Measurements from ENCODE around the gene VAMP5.

DNA sequence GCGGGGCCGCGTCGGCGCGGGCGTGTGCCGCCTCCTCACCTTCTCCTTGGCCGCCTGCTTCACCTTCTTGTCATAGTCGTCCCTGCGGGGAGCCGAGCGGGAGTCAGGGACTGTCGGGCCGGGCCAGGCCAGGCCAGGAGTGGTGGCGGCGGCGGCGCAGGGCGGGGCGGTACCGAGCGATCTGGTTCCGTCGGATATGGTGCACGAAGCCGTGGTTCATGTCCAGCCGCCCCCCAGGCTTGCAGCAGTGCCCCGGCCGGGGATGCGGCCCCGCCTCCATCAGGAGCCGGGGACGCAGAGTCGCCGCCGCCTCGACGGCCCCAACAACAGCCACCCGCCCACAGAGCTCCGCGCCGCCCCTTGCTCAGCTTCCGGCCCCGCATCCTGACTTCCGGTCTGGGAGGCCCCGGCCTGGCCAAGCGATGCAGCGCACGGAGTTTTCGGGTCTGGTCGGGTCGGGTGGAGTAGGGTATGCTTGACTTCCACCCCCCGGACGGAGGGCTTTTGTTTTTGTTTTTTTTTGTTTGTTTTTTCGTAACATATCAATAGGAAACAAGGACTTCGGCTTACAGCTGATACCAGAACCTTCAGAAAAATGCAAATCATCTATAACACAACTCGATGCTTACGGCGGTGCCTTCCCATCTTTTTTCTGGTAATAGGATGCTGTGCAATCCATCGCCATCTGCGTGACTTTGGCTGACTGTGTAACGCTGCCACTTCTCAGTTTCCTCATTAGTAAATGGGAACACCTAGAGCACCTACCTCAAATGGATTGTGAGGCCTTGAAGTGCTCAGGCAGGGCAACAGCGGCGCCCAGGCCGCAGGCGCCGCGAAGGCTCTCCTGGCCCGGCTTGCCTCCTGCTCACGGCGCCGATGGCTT, 27.7 kb downstream of the VAMP5 start, which contains the start of gene C2orf68:
- peak; percentile 84 for TF ChIP-seq POLR2A (IDR thresholded peaks at IDR 0.05; ENCODE audit: low read depth, low read length)
- 0 out of 2 replicates have a peak, but pooled peaks have one; percentile 52 for TF ChIP-seq TAF1 (IDR thresholded peaks at IDR 0.05; ENCODE audit: borderline replicate concordance, low read depth, low read length)

Data from GM12892 (cell line).